Small intestine (tissue), 7 donors: Measurements from ENCODE around the gene BOD1. TPM values are rescaled to one million over a fixed set of nuclear protein-coding genes. Genes with fewer than 3 reads are reported as not detected.
"Not testable (repeated sequence)": the region's sequence is repeated elsewhere in the genome, so short reads cannot be mapped to it uniquely, and the experiment has no call there.

ENCODE experiments used
- DNase-seq, 2 donors: peaks; one replicate each; pipeline versions ENCODE4 v3.0.0 to v3.0.0-alpha.2; 2013
- FAIRE-seq: peaks from 2 replicates; lab custom pipeline; 2012; peaks lifted over from hg19 to GRCh38; lab: Jason Lieb, UNC
- H3K27ac ChIP-seq, 3 donors: one replicate each; pipeline ENCODE4 v1.5.1; 2013; ENCODE audit warnings: low read length in 2 of 3, mild to moderate bottlenecking in 2 of 3, control low read depth in 1 of 3, inconsistent platforms in 1 of 3, low read depth in 1 of 3, moderate library complexity in 1 of 3
- H3K27me3 ChIP-seq, 3 donors: one replicate each; pipeline ENCODE4 v1.6.1; 2013; ENCODE audit warnings: low read length in 3 of 3, inconsistent platforms in 1 of 3; ENCODE audit not compliant: control insufficient read depth in 3 of 3, insufficient read depth in 3 of 3
- H3K36me3 ChIP-seq, 3 donors: one replicate each; pipeline ENCODE4 v1.6.1; 2013; ENCODE audit warnings: low read length in 3 of 3, inconsistent platforms in 1 of 3, low read depth in 1 of 3, mild to moderate bottlenecking in 1 of 3, moderate library complexity in 1 of 3; ENCODE audit not compliant: control insufficient read depth in 3 of 3, insufficient read depth in 2 of 3
- H3K4me1 ChIP-seq, 3 donors: one replicate each; pipeline ENCODE4 v1.6.1; 2013; ENCODE audit warnings: low read length in 2 of 3, inconsistent platforms in 1 of 3, low read depth in 1 of 3, mild to moderate bottlenecking in 1 of 3, moderate library complexity in 1 of 3; ENCODE audit not compliant: control insufficient read depth in 3 of 3, insufficient read depth in 2 of 3
- H3K4me3 ChIP-seq, 3 donors: one replicate each; pipeline ENCODE4 v1.5.1; 2013; ENCODE audit warnings: low read length in 3 of 3, control low read depth in 1 of 3, inconsistent platforms in 1 of 3, low read depth in 1 of 3, mild to moderate bottlenecking in 1 of 3, moderate library complexity in 1 of 3
- H3K9me3 ChIP-seq, 2 donors: one replicate each; pipeline ENCODE4 v1.6.1; 2013; ENCODE audit warnings: low read depth in 1 of 2, low read length in 1 of 2; ENCODE audit not compliant: control insufficient read depth in 2 of 2, insufficient read depth in 1 of 2
- WGBS, 3 donors: extraction: QIAGEN DNeasy Blood & Tissue Kit; methylation state at CpG; one replicate each; pipeline ENCODE4 v1.1.7; 2013; 5-methylcytosine and 5-hydroxymethylcytosine counted together
- polyA plus RNA-seq, 4 donors: library from polyadenylated mRNA; stranded (reverse) in 3 of 4; unstranded in 1 of 4; fragments of 200-250 nt in 3 of 4; fragments of 120-200 nt in 1 of 4; gene quantifications; one replicate each; pipeline versions ENCODE4 v1.2.1 to v1.2.3, GENCODE V29; 2013
- donor health status: healthy with polysubstance abuse.
- donor health status: control.
- donor health status: control.
- donor health status: Bipolar disorder and iron deficiency.
- donor health status: healthy.

Gene BOD1
- polyA plus RNA-seq, 4 donors = 22.4 to 76.7 (median 36.6) TPM

GRCh38 chr5:173598686-173599085, 17.8 kb downstream of the BOD1 start:
- H3K4me3 ChIP-seq = no peak overlapping the region
- H3K36me3 ChIP-seq = peaks cover 0 to 4% (median 0%) of the 10 kb centered on the region in 3 donors
- WGBS, 3 donors = 78 to 81% (median 80%) methylated on average over 4 of the region's 4 CpGs
- H3K27ac ChIP-seq = no peak overlapping the region
- no peak for FAIRE-seq
- DNase-seq = no peak
- no peaks in the 10 kb centered on the region for H3K27me3 ChIP-seq
- no peaks in the 10 kb centered on the region for H3K4me1 ChIP-seq
- peaks cover 2 to 5% of the 10 kb centered on the region in 2 donors for H3K9me3 ChIP-seq

GRCh38 chr5:173597304-173597703, 19.1 kb downstream of the BOD1 start:
- Histone ChIP-seq H3K4me3 (no peak overlapping the region), H3K36me3 (peaks cover 0 to 4% (median 2%) of the 10 kb centered on the region in 3 donors), H3K9me3 (peaks cover 2 to 18% of the 10 kb centered on the region in 2 donors), H3K4me1 (no peaks in the 10 kb centered on the region), H3K27ac (no peak overlapping the region), H3K27me3 (no peaks in the 10 kb centered on the region)
- FAIRE-seq = no peak
- WGBS, 3 donors = 93 to 100% (median 100%) methylated on average over 1 of the region's 1 CpG
- no peak for DNase-seq

- no peak for DNase-seq
- 65 to 80% (median 66%) methylated on average over 3 of the region's 3 CpGs for WGBS, 3 donors
- peaks cover 2 to 23% of the 10 kb centered on the region in 2 donors for H3K9me3 ChIP-seq
- peaks cover 0 to 4% (median 2%) of the 10 kb centered on the region in 3 donors for H3K36me3 ChIP-seq
- H3K4me3 ChIP-seq = no peak overlapping the region
- no peak for FAIRE-seq
- no peaks in the 10 kb centered on the region for H3K27me3 ChIP-seq
- no peak overlapping the region for H3K27ac ChIP-seq
- H3K4me1 ChIP-seq = no peaks in the 10 kb centered on the region
Observed at GRCh38 chr5:173595841-173596240, 20.6 kb downstream of the BOD1 start.

GRCh38 chr5:173594061-173594460, 22.4 kb downstream of the BOD1 start:
- 87 to 92% (median 88%) methylated on average over 3 of the region's 3 CpGs for WGBS, 3 donors
- no peak for FAIRE-seq
- H3K4me1 ChIP-seq = no peaks in the 10 kb centered on the region

GRCh38 chr5:173592050-173592669, 24.3 kb downstream of the BOD1 start:
- WGBS, 3 donors = 74 to 79% (median 78%) methylated on average over 2 of the region's 2 CpGs
- H3K4me3 ChIP-seq = no peak overlapping the region
- H3K27ac ChIP-seq = no peak overlapping the region
- DNase-seq (no peak), FAIRE-seq (no peak)
- no peaks in the 10 kb centered on the region for H3K4me1 ChIP-seq
- H3K9me3 ChIP-seq = peaks cover 2 to 23% of the 10 kb centered on the region in 2 donors
- peaks cover 0 to 2% (median 0%) of the 10 kb centered on the region in 3 donors for H3K36me3 ChIP-seq
- no peaks in the 10 kb centered on the region for H3K27me3 ChIP-seq

More at GRCh38 chr5:173594061-173594460, 22.4 kb downstream of the BOD1 start:
- H3K27ac ChIP-seq = no peak overlapping the region
- no peak overlapping the region for H3K4me3 ChIP-seq
- H3K27me3 ChIP-seq = no peaks in the 10 kb centered on the region
- H3K9me3 ChIP-seq = peaks cover 2 to 23% of the 10 kb centered on the region in 2 donors
- DNase-seq = no peak
- peaks cover 0 to 4% (median 2%) of the 10 kb centered on the region in 3 donors for H3K36me3 ChIP-seq

- DNase-seq (no peak), FAIRE-seq (no peak)
- Histone ChIP-seq H3K4me3 (no peak overlapping the region), H3K27ac (no peak overlapping the region), H3K9me3 (peaks cover 2 to 28% of the 10 kb centered on the region in 2 donors), H3K27me3 (no peaks in the 10 kb centered on the region), H3K4me1 (no peaks in the 10 kb centered on the region), H3K36me3 (peaks cover 0 to 2% (median 0%) of the 10 kb centered on the region in 3 donors)
- 78 to 92% (median 88%) methylated on average over 11 of the region's 11 CpGs for WGBS, 3 donors
Observed at GRCh38 chr5:173591056-173591514, 25.4 kb downstream of the BOD1 start.

- no peak for DNase-seq
- no peaks in the 10 kb centered on the region for H3K4me1 ChIP-seq
- 76 to 86% (median 82%) methylated on average over 8 of the region's 8 CpGs for WGBS, 3 donors
- peaks cover 0 to 2% (median 0%) of the 10 kb centered on the region in 3 donors for H3K36me3 ChIP-seq
- H3K27ac ChIP-seq = no peak overlapping the region
- H3K9me3 ChIP-seq = peaks cover 2 to 33% of the 10 kb centered on the region in 2 donors
- no peak for FAIRE-seq
- no peaks in the 10 kb centered on the region for H3K27me3 ChIP-seq
- H3K4me3 ChIP-seq = no peak overlapping the region
Observed at GRCh38 chr5:173590436-173591055, 25.9 kb downstream of the BOD1 start.

GRCh38 chr5:173586133-173586532, 30.3 kb downstream of the BOD1 start:
- not testable (repeated sequence) for FAIRE-seq, H3K4me1 ChIP-seq, H3K4me3 ChIP-seq, H3K27me3 ChIP-seq, H3K27ac ChIP-seq, H3K36me3 ChIP-seq, DNase-seq
- H3K9me3 ChIP-seq = peaks cover 0 to 13% of the 10 kb centered on the region in 2 donors
- WGBS, 3 donors = 93 to 97% (median 97%) methylated on average over 3 of the region's 3 CpGs
